Body of pancreas (tissue), 4 donors: ENCODE measurements around the gene MCF2L2.
"Not testable (repeated sequence)": the region's sequence is repeated elsewhere in the genome, so short reads cannot be mapped to it uniquely, and the experiment has no call there.

Experiments used
- CTCF ChIP-seq, 7 experiments: fragments of 450-650 bp in 4 of 7; fragments of 200-600 bp in 3 of 7; sonication (generic) in 3 of 7; IDR thresholded peaks; one replicate each; pipeline ENCODE4 v1.5.1; 2016 to 2019; ENCODE audit warnings: antibody characterized with exemption in 7 of 7
- POLR2A ChIP-seq, 3 donors: fragments of 450-650 bp; IDR thresholded peaks; one replicate each; pipeline ENCODE4 v1.6.1; 2016; ENCODE audit warnings: antibody characterized with exemption in 3 of 3, mild to moderate bottlenecking in 2 of 3

- TF ChIP-seq CTCF, POLR2A (IDR thresholded peaks at IDR 0.05): not testable (repeated sequence)
These were observed 198.2 kb downstream of the MCF2L2 start for GRCh38 chr3:183230251-183230650.
